ENCODE results near the gene STK10.

STK10 gene

DNA sequence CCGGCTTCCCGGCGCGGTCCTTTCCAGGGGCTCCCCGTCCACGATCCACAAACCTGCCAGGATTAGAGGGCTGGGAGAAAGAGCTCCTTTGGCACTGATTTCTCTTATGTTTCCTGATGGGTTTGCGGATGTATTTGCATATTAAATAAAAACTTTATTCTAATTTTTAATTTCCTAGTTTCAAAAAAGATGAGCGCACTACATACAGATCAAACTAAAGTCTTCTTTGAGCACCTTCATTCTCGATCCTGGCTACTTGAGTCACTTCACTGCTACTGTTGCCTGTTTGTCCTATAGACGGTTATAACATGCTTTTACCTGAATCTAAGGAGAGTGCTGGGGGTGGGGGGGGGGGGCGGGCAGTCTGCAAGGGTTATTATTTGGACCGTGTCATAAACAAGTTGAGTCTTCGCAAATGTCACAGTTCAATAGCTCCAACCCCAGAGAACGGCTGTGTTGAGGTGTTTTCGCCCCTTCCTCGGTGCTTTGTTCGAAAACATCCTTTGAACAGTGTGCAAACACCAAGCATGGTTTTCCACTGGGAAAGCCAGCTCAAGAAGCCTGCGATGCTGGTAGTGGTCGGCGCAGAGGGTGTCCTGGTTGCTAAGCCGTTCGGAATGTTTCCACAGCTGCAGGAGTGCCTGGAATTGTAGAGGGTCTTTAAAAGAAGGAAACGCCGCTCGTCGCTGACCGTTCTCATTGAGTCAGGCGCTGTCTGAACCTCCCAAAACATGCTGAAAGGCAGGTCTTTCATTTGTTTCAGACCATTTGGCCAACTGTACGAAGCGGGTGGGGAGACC is 1.1 kb upstream of the STK10 start:
- no peak for DNase-seq (ENCODE audit: low spot score)

DNA sequence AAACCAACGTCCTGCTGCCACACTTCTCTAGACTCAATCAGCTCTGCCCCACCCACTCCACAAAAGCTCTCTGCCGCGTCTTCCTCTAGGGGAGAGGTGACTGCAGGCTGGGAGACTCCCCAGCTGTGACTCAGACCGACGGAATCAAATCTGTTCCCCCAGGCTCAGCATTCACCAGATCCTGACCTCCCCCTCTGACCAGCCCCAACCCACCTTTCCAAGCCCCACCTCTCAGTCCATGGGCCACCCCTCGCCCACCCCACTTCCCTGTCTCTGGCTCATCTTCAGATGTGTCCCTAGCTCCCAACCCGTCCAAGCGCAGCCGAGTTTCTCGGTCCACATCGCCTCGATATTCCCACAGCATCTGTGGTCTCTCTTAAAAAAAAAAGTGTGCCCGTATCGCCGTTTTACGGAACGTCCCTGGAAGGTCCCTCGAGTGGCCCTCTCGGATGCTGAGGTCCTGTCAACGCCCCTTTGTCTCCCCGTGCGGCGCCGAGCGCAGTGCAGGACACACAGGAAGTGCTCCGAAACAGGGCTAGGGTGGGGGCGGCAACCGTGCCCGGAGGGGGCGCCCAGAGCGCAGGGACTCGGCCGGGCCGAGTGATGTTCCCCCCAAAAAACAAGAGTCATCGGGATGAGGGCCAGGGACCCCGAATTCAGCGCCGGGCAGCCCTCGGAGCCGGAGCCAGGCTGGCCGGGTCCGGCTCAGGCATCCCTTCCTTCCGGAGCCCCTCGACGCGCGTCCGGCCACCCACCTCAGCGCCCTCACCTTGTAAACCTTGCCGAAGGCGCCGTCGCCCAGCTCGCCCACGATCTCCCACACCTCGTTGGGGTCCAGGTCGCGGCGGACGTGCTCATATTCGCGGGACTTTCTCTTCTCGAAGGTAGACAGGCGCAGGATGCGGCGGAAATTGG is 649 bp downstream of the STK10 start:
- DNase-seq (ENCODE audit: low spot score) = peak; percentile 46

DNA sequence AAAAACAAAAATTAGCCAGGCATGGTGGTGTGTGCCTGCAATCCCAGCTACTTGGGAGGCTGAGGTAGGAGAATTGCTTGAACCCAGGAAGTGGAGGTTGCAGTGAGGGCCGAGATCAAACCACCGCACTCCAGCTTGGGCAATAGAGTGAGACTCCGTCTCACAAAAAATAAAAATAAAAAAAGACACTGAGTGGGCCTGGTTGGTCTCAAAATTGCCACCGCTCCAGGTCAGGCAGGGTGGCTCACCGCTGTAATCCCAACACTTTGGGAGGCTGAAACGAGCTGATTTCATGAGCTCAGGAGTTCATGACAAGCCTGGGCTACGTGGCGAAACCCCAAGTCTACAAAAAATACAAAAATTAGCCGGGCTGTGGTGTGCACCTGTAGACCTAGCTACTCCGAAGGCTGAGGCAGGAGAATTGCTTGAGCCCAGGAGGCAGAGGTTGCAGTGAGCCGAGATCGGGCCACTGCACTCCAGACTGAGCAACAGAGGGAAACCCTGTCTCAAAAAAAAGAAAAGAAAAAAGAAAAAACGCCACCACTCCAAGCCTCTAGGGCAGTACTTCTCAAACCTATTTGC is 1.8 kb downstream of the STK10 start:
- DNase-seq (ENCODE audit: low spot score) = no peak

DNA sequence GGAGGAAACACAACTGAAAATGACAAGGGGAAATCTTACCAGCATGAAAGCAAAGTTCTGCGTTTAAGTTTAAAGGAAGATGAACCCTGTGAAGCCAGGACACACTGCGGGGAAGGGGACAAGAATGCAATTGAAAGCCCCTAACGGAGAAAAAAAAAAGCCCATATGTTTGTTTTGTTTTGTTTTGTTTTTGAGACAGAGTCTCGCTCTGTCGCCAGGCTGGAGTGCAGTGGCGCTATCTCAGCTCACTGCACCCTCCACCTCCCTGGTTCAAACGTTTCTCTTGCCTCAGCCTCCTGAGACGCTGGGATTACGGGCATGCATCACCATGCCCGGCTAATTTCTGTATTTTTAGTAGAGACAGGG is 2.9 kb downstream of the STK10 start:
- no peak for DNase-seq (ENCODE audit: low spot score)

DNA sequence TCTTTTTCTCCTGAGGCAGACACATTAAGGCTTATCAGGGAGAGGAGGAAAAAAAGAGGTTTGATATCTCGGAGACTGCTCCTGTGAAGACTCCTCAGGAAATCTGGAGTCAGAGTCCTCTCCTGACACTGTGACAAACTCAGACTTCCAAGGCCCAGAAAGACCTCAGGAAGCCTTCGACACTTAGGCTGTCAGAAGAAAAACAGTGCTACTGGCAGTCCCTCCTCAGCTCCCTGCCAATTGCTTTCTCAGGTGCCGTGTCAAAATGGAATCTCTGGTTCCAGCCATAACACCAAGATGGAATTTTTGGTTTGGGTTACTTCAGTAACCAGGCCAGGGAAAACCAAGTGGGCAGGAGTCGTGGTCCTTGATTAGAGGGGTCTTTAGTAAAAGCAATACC is 4.1 kb downstream of the STK10 start:
- DNase-seq (ENCODE audit: low spot score) = no peak

GRCh38 chr5:172182291-172182690 is 5.7 kb downstream of the STK10 start:
- no peak for DNase-seq (ENCODE audit: low spot score)

DNA sequence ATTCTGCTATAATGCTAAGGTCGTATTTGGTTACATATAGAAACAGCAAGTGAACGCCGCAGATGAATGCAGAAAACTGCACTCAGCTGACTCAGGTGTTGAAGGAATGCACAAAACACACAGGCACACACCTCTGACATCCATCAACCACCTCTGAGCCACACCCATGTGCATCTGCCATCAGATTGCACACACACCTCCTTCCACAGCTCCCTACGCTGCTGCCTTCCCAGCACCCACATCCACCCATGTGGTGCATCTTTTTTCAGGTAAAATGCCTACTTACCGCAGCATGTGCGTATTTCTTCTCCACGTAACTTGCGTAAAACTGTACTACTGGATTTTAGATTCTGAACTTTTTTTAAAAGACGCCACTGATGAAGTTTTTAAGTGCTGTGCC is 7.1 kb downstream of the STK10 start:
- no peak for DNase-seq (ENCODE audit: low spot score)

GRCh38 chr5:172178991-172179989 is 8.7 kb downstream of the STK10 start:
- peak; percentile 67 for DNase-seq (ENCODE audit: low spot score)

- no peak for DNase-seq (ENCODE audit: low spot score)
Measured at GRCh38 chr5:172178301-172178987, 9.6 kb downstream of the STK10 start.

DNA sequence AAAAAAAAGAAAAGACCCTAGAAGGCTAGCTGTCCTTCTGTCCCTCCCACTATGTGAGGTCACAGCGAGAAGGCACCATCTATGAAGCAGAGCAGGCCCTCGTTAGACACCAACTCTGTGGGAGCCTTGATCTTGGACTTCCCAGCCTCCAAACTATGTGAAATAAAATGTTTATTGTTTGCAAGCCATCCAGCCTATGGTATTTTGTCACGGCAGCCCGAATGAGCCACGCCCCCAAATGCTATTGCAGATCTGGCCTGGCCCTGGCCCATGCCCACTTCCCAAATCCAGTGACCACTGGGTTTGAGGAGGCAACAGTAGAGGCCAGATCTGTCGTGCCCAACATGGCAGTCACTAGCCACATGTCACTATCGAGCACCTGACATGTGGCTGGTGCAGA is 10.8 kb downstream of the STK10 start:
- DNase-seq (ENCODE audit: low spot score) = no peak

DNA sequence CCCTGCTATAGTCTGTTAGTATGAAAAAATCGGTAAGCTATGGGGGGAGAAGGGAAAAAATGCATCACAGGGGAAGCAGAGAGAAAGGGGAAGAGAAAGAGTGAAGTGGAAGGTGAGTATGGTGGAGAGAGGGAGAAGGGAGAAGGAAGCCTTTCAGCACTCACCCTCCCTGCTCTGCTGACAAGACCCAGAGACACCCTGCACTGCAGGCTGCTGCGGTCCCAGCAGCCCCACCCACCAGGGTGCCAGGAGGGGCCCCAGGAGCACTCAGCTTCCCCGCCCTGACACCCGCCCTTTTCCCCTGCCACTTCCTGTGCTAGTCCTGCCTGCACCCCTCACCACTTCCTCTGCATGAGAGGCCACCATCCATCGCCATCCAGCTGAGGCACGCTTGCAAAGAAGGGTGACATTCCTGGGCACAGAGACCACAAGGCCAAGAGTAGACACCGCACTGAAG is 12.7 kb downstream of the STK10 start:
- peak; percentile 46 for DNase-seq (ENCODE audit: low spot score)

DNA sequence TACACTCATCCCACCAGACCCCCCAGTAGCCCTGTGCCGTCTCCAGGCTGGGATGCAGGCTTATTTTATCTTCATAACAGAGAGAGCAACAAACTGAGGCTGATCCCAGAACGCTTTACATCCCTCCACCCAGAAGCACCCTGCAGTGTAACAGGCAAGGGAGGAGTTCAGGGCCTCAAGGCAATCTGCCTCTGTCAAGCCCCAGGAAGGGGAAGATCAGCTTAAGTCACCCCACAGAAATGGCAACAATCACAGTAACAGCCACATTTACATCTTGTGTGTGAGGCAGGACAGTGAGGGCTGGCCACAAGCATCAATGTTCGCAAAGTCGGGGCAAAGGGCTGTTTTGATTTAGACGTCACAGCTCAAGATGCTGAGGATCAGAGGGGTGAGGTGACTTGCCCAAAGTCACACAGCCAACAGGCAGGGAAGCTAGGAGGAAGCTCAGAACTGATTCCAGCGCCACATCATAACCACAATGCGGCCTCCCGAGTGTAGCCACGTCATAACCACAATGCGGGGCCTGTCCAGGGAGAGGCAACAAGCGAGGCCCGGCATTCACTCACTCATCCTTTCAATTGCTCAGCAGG is 14.4 kb downstream of the STK10 start:
- no peak for DNase-seq (ENCODE audit: low spot score)

DNA sequence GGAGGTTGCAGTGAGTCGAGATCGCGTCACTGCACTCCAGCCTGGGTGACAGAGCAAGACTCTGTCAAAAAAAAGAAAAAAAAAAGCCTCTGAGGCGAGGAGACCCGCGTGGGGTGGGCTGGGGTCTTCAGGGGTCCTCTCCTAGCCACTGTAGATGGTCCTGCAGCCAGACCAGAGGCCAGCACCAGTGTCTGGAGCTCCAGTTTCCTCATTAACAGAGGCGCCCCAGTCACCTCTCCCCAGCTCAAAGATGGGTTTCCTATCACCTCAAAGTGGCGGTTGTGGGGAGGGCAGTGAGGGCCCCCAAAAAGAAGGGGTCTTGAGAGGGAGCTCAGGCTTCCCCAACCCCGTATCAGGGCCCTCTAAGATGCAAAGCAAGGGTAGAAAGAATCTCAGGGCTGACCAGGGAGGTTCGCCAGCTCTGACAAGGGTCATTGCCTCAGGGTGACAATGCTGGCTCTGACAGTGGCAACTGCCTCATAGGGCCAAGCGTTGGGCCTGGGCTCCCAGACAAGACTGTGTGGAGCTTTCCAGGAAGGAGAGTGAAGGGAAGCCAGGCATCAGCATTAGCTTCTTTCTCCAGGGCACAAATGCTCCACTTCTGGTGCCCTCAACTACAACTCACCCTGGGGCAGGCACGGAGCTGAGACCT is 15.0 kb downstream of the STK10 start:
- peak; percentile 87 for DNase-seq (ENCODE audit: low spot score)

DNA sequence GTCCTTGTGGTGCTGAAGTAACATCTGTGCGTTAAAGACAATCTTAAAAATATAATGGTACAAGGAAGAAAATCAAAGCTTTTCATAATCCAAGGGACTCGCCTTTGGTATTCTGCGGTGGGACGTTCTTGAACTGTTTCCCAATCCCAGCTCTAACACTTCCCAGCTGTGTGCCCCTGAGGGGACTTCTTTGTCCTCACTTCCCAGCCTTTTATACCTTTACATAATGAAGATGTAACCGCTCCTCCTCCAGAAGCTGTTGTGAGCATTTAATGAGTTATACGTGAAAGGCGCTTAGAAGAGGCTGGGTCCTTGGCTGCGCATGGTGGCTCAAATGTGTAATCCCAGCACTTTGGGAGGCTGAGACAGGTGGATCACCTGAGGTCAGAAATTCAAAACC is 16.9 kb downstream of the STK10 start:
- DNase-seq (ENCODE audit: low spot score) = no peak

DNA sequence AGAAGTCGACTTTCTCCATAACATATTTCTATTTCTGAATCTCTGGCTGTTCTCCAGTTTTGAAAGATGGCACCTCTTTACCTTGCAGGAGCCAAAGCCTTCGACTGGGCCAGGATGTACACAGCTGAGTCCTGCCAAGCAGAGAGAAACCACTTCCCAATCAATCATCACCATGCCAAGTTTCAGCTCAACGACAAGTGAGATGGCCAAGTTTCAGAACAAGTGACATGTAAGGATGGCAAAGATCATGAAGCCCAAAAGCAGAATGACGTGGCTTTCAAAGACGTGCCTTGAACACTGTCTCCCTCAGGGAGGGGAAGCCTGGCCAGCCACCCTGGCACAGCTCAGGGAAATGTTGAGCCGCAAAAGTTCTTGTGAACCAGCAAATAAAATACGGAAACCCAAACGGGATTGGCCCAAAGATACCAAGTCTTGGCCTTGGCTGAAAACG is 17.7 kb downstream of the STK10 start:
- no peak for DNase-seq (ENCODE audit: low spot score)

GRCh38 chr5:172169216-172169615 is 18.8 kb downstream of the STK10 start:
- no peak for DNase-seq (ENCODE audit: low spot score)

DNA sequence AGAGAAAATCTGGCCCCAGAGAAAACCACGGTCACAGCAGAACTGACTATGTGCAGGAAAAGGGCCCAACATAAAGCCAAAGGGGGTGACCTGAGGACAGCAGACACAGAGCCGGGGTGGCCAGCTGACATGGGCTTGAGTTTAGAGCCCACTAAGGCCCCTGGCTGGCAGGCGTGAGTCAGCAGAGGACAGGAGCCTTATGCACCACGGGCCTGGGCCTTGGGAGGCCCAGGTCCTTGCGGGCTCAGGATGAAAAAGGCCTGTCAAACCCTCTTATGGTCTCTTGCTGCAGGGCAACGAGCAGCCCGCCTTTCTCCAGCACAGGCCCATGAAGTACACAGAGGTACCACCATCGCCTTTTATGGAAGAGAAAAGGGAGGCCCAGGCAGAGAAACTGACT is 19.7 kb downstream of the STK10 start:
- no peak for DNase-seq (ENCODE audit: low spot score)

DNA sequence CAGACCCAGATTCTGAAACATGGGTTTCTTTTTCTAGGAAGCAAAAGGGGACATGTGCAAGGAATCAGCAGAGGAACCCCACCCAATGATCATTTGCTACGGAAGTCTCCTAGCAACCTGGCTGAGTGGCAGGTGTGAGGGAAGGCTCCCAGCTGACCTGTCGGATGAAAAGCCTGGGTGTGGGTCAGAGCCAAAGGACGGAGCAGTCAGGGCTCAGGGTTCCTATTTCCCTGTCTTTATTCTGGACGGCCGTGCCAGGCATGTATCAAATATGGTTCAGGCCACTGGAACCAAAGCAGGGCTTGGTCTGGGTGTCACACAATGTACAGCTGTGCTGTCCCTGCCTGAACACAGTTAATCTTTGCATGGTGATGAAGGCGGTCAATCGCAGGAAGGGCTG is 20.1 kb downstream of the STK10 start:
- DNase-seq (ENCODE audit: low spot score) = no peak

GRCh38 chr5:172166030-172166826 is 21.8 kb downstream of the STK10 start:
- no peak for DNase-seq (ENCODE audit: low spot score)

Measured in pons (tissue), 1 donor.